Skeletal muscle tissue (tissue), 4 donors: ENCODE results near the gene TNFRSF1A. TPM values are rescaled to one million over a fixed set of nuclear protein-coding genes. Genes with fewer than 3 reads are reported as not detected.
"Not testable (repeated sequence)": the region's sequence is repeated elsewhere in the genome, so short reads cannot be mapped to it uniquely, and the experiment has no call there.

ENCODE experiments used
- H3K27ac ChIP-seq: one replicate; pipeline ENCODE4 v1.7.0; 2013; ENCODE audit warnings: mild to moderate bottlenecking, low read depth, low read length, inconsistent platforms
- H3K27me3 ChIP-seq, 3 donors: one replicate each; pipeline ENCODE4 v1.7.0; 2013; ENCODE audit warnings: low read length in 3 of 3; ENCODE audit not compliant: control insufficient read depth in 3 of 3, insufficient read depth in 3 of 3
- H3K36me3 ChIP-seq, 3 donors: one replicate each; pipeline ENCODE4 v1.7.0; 2013; ENCODE audit warnings: low read length in 3 of 3; ENCODE audit not compliant: control insufficient read depth in 3 of 3, insufficient read depth in 3 of 3
- H3K4me1 ChIP-seq, 3 donors: one replicate each; pipeline ENCODE4 v1.7.0; 2013; ENCODE audit warnings: low read length in 3 of 3, mild to moderate bottlenecking in 3 of 3; ENCODE audit not compliant: control insufficient read depth in 3 of 3, insufficient read depth in 3 of 3
- H3K4me3 ChIP-seq, 3 donors: one replicate each; pipeline ENCODE4 v1.7.0; 2013; ENCODE audit warnings: low read length in 3 of 3
- H3K9ac ChIP-seq, 3 donors: one replicate each; pipeline ENCODE4 v1.7.0; 2013; ENCODE audit warnings: low read length in 3 of 3, mild to moderate bottlenecking in 3 of 3, moderate library complexity in 2 of 3, low read depth in 1 of 3
- H3K9me3 ChIP-seq, 3 donors: one replicate each; pipeline ENCODE4 v1.7.0; 2013; ENCODE audit warnings: low read length in 3 of 3; ENCODE audit not compliant: control insufficient read depth in 3 of 3
- total RNA-seq: library from RNA; depleted of rRNA; stranded (reverse); fragments of >200 nt; gene quantifications from one replicate; pipeline ENCODE4 v1.2.3, GENCODE V29; 2014
- donor health status: Osteomylitis.

The TNFRSF1A gene
- total RNA-seq, 1 donor from 2014 or later = 47.5 TPM

GRCh38 chr12:6346235-6346832 is 4.5 kb upstream of the TNFRSF1A start:
- H3K4me1 ChIP-seq = peaks cover 39 to 52% (median 41%) of the 10 kb centered on the region in 3 donors
- no peak overlapping the region for H3K27ac ChIP-seq

GRCh38 chr12:6345319-6346091 is 3.6 kb upstream of the TNFRSF1A start:
- Histone ChIP-seq H3K4me3 (no peak overlapping the region), H3K4me1 (peaks cover 39 to 57% (median 44%) of the 10 kb centered on the region in 3 donors), H3K9ac (no peak overlapping the region), H3K27me3 (peaks cover 0 to 5% (median 0%) of the 10 kb centered on the region in 3 donors), H3K9me3 (no peaks in the 10 kb centered on the region), H3K36me3 (peaks cover 0 to 2% (median 0%) of the 10 kb centered on the region in 3 donors), H3K27ac (no peak overlapping the region)

More at GRCh38 chr12:6346235-6346832, 4.5 kb upstream of the TNFRSF1A start:
- no peak overlapping the region for H3K9ac ChIP-seq
- H3K9me3 ChIP-seq = no peaks in the 10 kb centered on the region
- no peak overlapping the region for H3K4me3 ChIP-seq
- peaks cover 0 to 5% (median 0%) of the 10 kb centered on the region in 3 donors for H3K27me3 ChIP-seq
- peaks cover 0 to 2% (median 0%) of the 10 kb centered on the region in 3 donors for H3K36me3 ChIP-seq

- H3K4me3 ChIP-seq, H3K9me3 ChIP-seq, H3K36me3 ChIP-seq, H3K27me3 ChIP-seq, H3K9ac ChIP-seq, H3K27ac ChIP-seq: not testable (repeated sequence)
- H3K4me1 ChIP-seq = peaks cover 50 to 69% (median 53%) of the 10 kb centered on the region in 3 donors
These were observed 2.3 kb upstream of the TNFRSF1A start for GRCh38 chr12:6344101-6344660.

GRCh38 chr12:6343518-6343917 is 1.6 kb upstream of the TNFRSF1A start:
- Histone ChIP-seq H3K9ac (peak overlapping the region in 1 of 3 donors; percentile 43), H3K27ac (peak overlapping the region; percentile 98), H3K27me3 (peaks cover 0 to 5% (median 0%) of the 10 kb centered on the region in 3 donors), H3K4me3 (peak overlapping the region in 1 of 3 donors; percentile 53), H3K9me3 (no peaks in the 10 kb centered on the region), H3K36me3 (peaks cover 0 to 4% (median 0%) of the 10 kb centered on the region in 3 donors), H3K4me1 (peaks cover 57 to 76% (median 60%) of the 10 kb centered on the region in 3 donors)

GRCh38 chr12:6342140-6342889 is 439 bp upstream of the TNFRSF1A start:
- H3K36me3 ChIP-seq = peaks cover 0 to 4% (median 0%) of the 10 kb centered on the region in 3 donors
- H3K4me3 ChIP-seq = peak overlapping the region; percentile 96 to 97 (median 97)
- H3K9me3 ChIP-seq = no peaks in the 10 kb centered on the region
- H3K27me3 ChIP-seq = peaks cover 0 to 2% (median 0%) of the 10 kb centered on the region in 3 donors
- H3K9ac ChIP-seq = peak overlapping the region; percentile 99 to 100 (median 100)
- peak overlapping the region; percentile 98 for H3K27ac ChIP-seq
- peaks cover 61 to 79% (median 64%) of the 10 kb centered on the region in 3 donors for H3K4me1 ChIP-seq

GRCh38 chr12:6340745-6341416 is 995 bp downstream of the TNFRSF1A start:
- Histone ChIP-seq H3K36me3 (peaks cover 0 to 4% (median 0%) of the 10 kb centered on the region in 3 donors), H3K4me1 (peaks cover 65 to 80% (median 70%) of the 10 kb centered on the region in 3 donors), H3K4me3 (peak overlapping the region; percentile 96 to 97 (median 97))

GRCh38 chr12:6340032-6340638 is 1.7 kb downstream of the TNFRSF1A start:
- H3K9me3 ChIP-seq = no peaks in the 10 kb centered on the region
- peak overlapping the region; percentile 96 to 97 (median 97) for H3K4me3 ChIP-seq
- H3K36me3 ChIP-seq = peaks cover 0 to 4% (median 0%) of the 10 kb centered on the region in 3 donors
- H3K4me1 ChIP-seq = peaks cover 69 to 84% (median 73%) of the 10 kb centered on the region in 3 donors
- no peaks in the 10 kb centered on the region for H3K27me3 ChIP-seq
- peak overlapping the region; percentile 99 to 100 (median 100) for H3K9ac ChIP-seq
- peak overlapping the region; percentile 98 for H3K27ac ChIP-seq

More at GRCh38 chr12:6340745-6341416, 995 bp downstream of the TNFRSF1A start:
- H3K27me3 ChIP-seq = no peaks in the 10 kb centered on the region
- H3K27ac ChIP-seq = peak overlapping the region; percentile 98
- H3K9ac ChIP-seq = peak overlapping the region; percentile 99 to 100 (median 100)
- H3K9me3 ChIP-seq = no peaks in the 10 kb centered on the region

GRCh38 chr12:6338955-6339354 is 2.9 kb downstream of the TNFRSF1A start:
- H3K4me1 ChIP-seq = peaks cover 80 to 96% (median 83%) of the 10 kb centered on the region in 3 donors

More at GRCh38 chr12:6338955-6339354, 2.9 kb downstream of the TNFRSF1A start:
- H3K36me3 ChIP-seq = peaks cover 4 to 8% (median 7%) of the 10 kb centered on the region in 3 donors
- no peaks in the 10 kb centered on the region for H3K9me3 ChIP-seq
- H3K4me3 ChIP-seq = peak overlapping the region; percentile 96 to 97 (median 97)
- peak overlapping the region; percentile 98 for H3K27ac ChIP-seq
- no peaks in the 10 kb centered on the region for H3K27me3 ChIP-seq
- peak overlapping the region; percentile 99 to 100 (median 100) for H3K9ac ChIP-seq
